Caco-2 (cell line): ENCODE data around the gene PABPN1. TPM values are rescaled to one million over a fixed set of nuclear protein-coding genes. Genes with fewer than 3 reads are reported as not detected.

Source experiments
- BruUV-seq: library from RNA; stranded (reverse); fragments of 400-500 nt; replicated peaks from 2 replicates; lab custom pipeline; 2021; lab: Mats Ljungman, UMichigan
- CTCF ChIA-PET: fragments of 300-600 bp; sonication (Branson Sonifier 250); formaldehyde crosslinking; loops from one replicate; lab custom pipeline; 2022; ENCODE audit warnings: antibody characterized with exemption; lab: Charles Lee
- POLR2A ChIA-PET: fragments of 300-600 bp; sonication (Branson Sonifier 250); formaldehyde crosslinking; loops from one replicate; lab custom pipeline; 2022; ENCODE audit warnings: antibody characterized with exemption; lab: Charles Lee
- DNase-seq, 2 experiments: peaks; one replicate each; pipeline versions ENCODE4 v3.0.0 to v3.0.0-alpha.2; 2020 to 2022
- H3K27me3 ChIP-seq: replicated peaks from 2 replicates; pipeline ENCODE4 v1.6.0; 2011; ENCODE audit warnings: low read length; ENCODE audit not compliant: control insufficient read depth, insufficient read depth
- H3K36me3 ChIP-seq: 2 replicates; pipeline ENCODE4 v1.5.1; 2011; ENCODE audit warnings: low read length; ENCODE audit not compliant: control insufficient read depth, insufficient read depth
- H3K4me1 ChIP-seq: fragments of 250-450 bp; sonication (Bioruptor Pico); 2 replicates; pipeline ENCODE4 v1.5.1; 2020; ENCODE audit warnings: mild to moderate bottlenecking
- H3K4me3 ChIP-seq: 2 replicates; pipeline ENCODE4 v1.5.1; 2011; ENCODE audit warnings: low read depth, mild to moderate bottlenecking, control low read depth, low read length
- H3K9me3 ChIP-seq: fragments of 250-450 bp; sonication (Bioruptor Pico); 2 replicates; pipeline ENCODE4 v1.5.1; 2020; ENCODE audit warnings: mild to moderate bottlenecking, moderate library complexity
- H3K27ac Mint-ChIP-seq: one replicate; pipeline ENCODE4 v1.8.0; 2022; ENCODE audit warnings: mixed read lengths; ENCODE audit not compliant: unreplicated experiment
- H3K27me3 Mint-ChIP-seq: one replicate; pipeline ENCODE4 v1.8.0; 2022; ENCODE audit warnings: mixed read lengths; ENCODE audit not compliant: insufficient read depth, unreplicated experiment
- H3K36me3 Mint-ChIP-seq: one replicate; pipeline ENCODE4 v1.8.0; 2022; ENCODE audit warnings: mild to moderate bottlenecking, mixed read lengths; ENCODE audit not compliant: insufficient read depth, unreplicated experiment
- H3K4me1 Mint-ChIP-seq: one replicate; pipeline ENCODE4 v1.8.0; 2022; ENCODE audit warnings: low read depth, mixed read lengths; ENCODE audit not compliant: unreplicated experiment
- H3K4me3 Mint-ChIP-seq: one replicate; pipeline ENCODE4 v1.8.0; 2022; ENCODE audit warnings: mild to moderate bottlenecking, moderate library complexity, mixed read lengths; ENCODE audit not compliant: unreplicated experiment
- H3K9me3 Mint-ChIP-seq: one replicate; pipeline ENCODE4 v1.8.0; 2022; ENCODE audit warnings: mixed read lengths; ENCODE audit not compliant: unreplicated experiment
- intact Hi-C: fragments of 100-400 bp; cut with micrococcal nuclease; formaldehyde crosslinking; loops from one replicate; pipeline ENCODE4 v1.10.0; 2022; ENCODE audit not compliant: unreplicated experiment
- total RNA-seq: library from RNA; stranded (reverse); gene quantifications from 2 replicates; pipeline ENCODE4 v1.2.3, GENCODE V29; 2022
- TF ChIP-seq, protein P1 (sequence below), 2 experiments: fragments of 200-600 bp in 1 of 2; IDR thresholded peaks; 1 replicate in 1 of 2; 2 replicates in 1 of 2; pipeline versions ENCODE4 v1.5.1 to v1.8.0; 2011 to 2022; ENCODE audit warnings: antibody characterized with exemption in 1 of 2, control low read depth in 1 of 2, inconsistent platforms in 1 of 2, low read depth in 1 of 2, low read length in 1 of 2, mild to moderate bottlenecking in 1 of 2, moderate library complexity in 1 of 2; ENCODE audit not compliant: insufficient read depth in 1 of 2, severe bottlenecking in 1 of 2, unreplicated experiment in 1 of 2

PABPN1 gene
- total RNA-seq, 1 experiment from 2014 or later: 202 TPM

DNA sequence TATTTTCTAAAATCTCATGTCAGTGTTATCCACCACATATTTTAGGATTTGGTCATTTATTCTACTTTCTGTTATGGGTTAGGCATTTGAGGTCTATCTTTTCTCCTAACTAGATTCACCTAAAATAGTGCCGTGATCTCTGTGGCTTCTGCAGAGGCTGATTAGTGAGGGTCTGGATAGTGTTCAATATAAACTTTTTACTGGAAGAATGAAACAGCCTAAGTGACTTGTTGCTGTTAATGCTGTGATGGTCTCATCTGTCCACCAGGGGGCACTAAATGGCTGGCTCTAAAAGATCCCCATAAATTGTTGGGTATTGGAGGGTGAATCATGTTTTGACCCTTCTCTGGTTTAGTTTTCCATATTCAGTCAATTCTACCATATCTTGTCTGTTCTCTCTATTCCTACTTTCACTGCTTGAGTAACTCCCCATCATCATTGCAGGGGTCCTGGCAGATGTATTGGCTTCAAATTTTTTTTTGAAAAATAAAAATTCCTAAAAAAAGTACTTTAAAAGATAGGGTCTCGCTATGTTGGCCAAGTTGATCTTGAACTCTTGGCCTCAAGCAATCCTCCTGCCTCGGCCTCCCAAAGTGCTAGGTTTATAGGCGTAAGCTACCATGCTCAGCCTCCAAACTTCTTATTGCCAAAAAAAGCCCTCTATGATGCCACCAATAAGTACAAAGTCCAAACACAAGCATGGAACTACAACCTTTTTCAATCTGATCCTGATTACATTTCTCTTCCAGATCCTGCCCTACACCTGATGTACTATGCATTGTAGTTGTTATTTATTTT lies 6.9 kb downstream of the PABPN1 start:
- H3K4me1 ChIP-seq: no peaks in the 10 kb centered on the region
- DNase-seq: peak; percentile 65 to 69
- BruUV-seq: no TSS peak
- H3K4me3 ChIP-seq: no peak overlapping the region
- ChIA-PET CTCF (no interaction called here), POLR2A (no interaction called here)
- TF ChIP-seq, protein P1, sequence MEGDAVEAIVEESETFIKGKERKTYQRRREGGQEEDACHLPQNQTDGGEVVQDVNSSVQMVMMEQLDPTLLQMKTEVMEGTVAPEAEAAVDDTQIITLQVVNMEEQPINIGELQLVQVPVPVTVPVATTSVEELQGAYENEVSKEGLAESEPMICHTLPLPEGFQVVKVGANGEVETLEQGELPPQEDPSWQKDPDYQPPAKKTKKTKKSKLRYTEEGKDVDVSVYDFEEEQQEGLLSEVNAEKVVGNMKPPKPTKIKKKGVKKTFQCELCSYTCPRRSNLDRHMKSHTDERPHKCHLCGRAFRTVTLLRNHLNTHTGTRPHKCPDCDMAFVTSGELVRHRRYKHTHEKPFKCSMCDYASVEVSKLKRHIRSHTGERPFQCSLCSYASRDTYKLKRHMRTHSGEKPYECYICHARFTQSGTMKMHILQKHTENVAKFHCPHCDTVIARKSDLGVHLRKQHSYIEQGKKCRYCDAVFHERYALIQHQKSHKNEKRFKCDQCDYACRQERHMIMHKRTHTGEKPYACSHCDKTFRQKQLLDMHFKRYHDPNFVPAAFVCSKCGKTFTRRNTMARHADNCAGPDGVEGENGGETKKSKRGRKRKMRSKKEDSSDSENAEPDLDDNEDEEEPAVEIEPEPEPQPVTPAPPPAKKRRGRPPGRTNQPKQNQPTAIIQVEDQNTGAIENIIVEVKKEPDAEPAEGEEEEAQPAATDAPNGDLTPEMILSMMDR (IDR thresholded peaks at IDR 0.05; ENCODE audit: insufficient read depth in 1 of 2, low read depth in 1 of 2, low read length in 1 of 2, severe bottlenecking in 1 of 2, unreplicated experiment in 1 of 2): peak; percentile 73 to 74
- Mint-ChIP-seq H3K4me1 (peaks cover 1% of the 10 kb centered on the region), H3K4me3 (no peak overlapping the region), H3K9me3 (no peaks in the 10 kb centered on the region), H3K27me3 (no peaks in the 10 kb centered on the region), H3K36me3 (peaks cover 36% of the 10 kb centered on the region), H3K27ac (no peak overlapping the region)
- H3K9me3 ChIP-seq: no peaks in the 10 kb centered on the region
- intact Hi-C loops: loop anchor here (1.0 kb wide), 3 partner anchors 34 to 235 kb away; no protein-coding TSS in a partner anchor
- H3K27me3 ChIP-seq: no peaks in the 10 kb centered on the region
- H3K36me3 ChIP-seq: peaks cover 2% of the 10 kb centered on the region

DNA sequence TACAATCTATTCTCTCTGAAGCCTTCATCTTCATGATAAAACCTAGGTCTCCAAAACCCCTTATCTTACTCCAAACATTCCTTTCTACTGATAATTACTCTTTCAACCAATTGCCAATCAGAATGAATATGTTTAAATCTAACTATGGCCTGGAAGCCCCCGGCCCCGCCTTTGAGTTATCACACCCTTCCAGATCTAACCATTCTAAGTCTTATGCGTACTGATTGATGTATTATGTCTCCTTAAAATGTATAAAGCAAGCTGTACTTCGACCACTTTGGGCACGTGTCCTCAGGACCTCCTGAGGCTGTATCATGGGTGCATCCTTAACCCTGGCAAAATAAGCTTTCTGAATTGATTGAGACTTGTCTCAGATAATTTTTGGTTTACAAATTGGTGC lies 14.4 kb downstream of the PABPN1 start:
- no peaks in the 10 kb centered on the region for H3K9me3 Mint-ChIP-seq
- intact Hi-C loops: no loop called here
- Histone ChIP-seq H3K27me3 (no peaks in the 10 kb centered on the region), H3K36me3 (no peaks in the 10 kb centered on the region), H3K4me3 (no peak overlapping the region), H3K9me3 (peaks cover 26% of the 10 kb centered on the region), H3K4me1 (0 out of 2 replicates have a peak, but pooled peaks cover 6% of the 10 kb centered on the region)
- BruUV-seq: no TSS peak
- ChIA-PET CTCF (no interaction called here), POLR2A (interaction anchor here (1.1 kb wide), 1 partner anchor 14 kb away, joined by 5 read pairs; the partner anchor contains the start of gene PABPN1)
- peaks cover 4% of the 10 kb centered on the region for H3K36me3 Mint-ChIP-seq
- TF ChIP-seq, protein P1 (IDR thresholded peaks at IDR 0.05; ENCODE audit: insufficient read depth in 1 of 2, low read depth in 1 of 2, low read length in 1 of 2, severe bottlenecking in 1 of 2, unreplicated experiment in 1 of 2): no peak
- no peaks in the 10 kb centered on the region for H3K4me1 Mint-ChIP-seq
- no peaks in the 10 kb centered on the region for H3K27me3 Mint-ChIP-seq
- no peak overlapping the region for H3K27ac Mint-ChIP-seq
- no peak overlapping the region for H3K4me3 Mint-ChIP-seq
- no peak for DNase-seq

DNA sequence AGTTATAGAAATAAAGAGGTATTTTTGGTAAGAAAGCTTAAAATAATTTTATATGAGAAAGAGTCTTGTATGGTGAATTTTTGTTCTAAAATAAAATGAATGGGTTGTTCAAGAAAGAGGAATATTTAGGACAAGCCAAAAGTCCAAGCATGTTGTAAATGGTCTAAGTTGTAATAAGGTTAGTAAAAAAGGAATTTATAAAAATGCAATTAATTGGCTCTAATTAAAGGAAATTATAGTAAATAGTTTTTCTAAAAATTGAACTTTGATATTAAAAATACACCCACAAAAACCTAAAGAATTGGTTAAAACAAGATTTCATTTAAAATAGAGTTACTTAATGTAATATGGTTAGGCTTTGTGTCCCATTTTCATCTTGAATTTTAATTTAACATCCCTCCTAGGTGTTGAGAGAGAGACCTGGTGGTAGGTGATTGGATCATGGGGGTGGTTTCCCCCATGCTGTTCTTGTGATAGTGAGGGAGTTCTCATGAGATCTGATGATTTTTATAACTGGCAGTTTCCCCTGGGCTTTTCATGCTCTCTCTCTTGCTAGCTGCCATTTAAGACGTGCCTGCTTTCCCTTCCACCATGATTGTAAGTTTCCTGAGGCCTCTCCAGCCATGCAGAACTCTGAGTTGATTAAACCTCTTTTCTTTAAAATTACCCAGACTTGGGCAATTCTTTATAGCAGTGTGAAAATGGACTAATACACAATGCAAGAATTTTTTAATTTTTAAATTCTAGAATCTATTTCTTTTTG lies 18.4 kb downstream of the PABPN1 start:
- H3K4me3 ChIP-seq: no peak overlapping the region
- CTCF ChIA-PET: no interaction called here

More for the DNA sequence above, 18.4 kb downstream of the PABPN1 start:
- peaks cover 30% of the 10 kb centered on the region for H3K9me3 ChIP-seq
- no peaks in the 10 kb centered on the region for H3K9me3 Mint-ChIP-seq
- POLR2A ChIA-PET: no interaction called here
- H3K4me1 Mint-ChIP-seq: no peaks in the 10 kb centered on the region
- peaks cover 4% of the 10 kb centered on the region for H3K36me3 Mint-ChIP-seq
- DNase-seq: no peak
- intact Hi-C loops: no loop called here
- TF ChIP-seq, protein P1 (IDR thresholded peaks at IDR 0.05; ENCODE audit: insufficient read depth in 1 of 2, low read depth in 1 of 2, low read length in 1 of 2, severe bottlenecking in 1 of 2, unreplicated experiment in 1 of 2): no peak
- H3K27me3 Mint-ChIP-seq: no peaks in the 10 kb centered on the region
- no peaks in the 10 kb centered on the region for H3K27me3 ChIP-seq
- BruUV-seq: no TSS peak
- H3K4me1 ChIP-seq: peaks cover 6% of the 10 kb centered on the region; the same call in 1 of the 2 replicates
- H3K4me3 Mint-ChIP-seq: no peak overlapping the region
- H3K36me3 ChIP-seq: no peaks in the 10 kb centered on the region
- no peak overlapping the region for H3K27ac Mint-ChIP-seq
